GM12878 (cell line): ENCODE data around the gene IL20RB.

Source experiments
- CEBPB ChIP-seq, 2 experiments: fragments of 150-350 bp in 1 of 2; IDR thresholded peaks; 2 replicates each; pipeline ENCODE4 v1.6.1; 2012 to 2014; ENCODE audit warnings: low read depth in 2 of 2, low read length in 2 of 2, borderline replicate concordance in 1 of 2, inconsistent platforms in 1 of 2
- CTCF ChIP-seq, 3 experiments: IDR thresholded peaks in 2 of 3; conservative IDR thresholded peaks in 1 of 3; 2 replicates each; pipeline ENCODE4 v1.5.1; 2011; ENCODE audit warnings: low read depth in 3 of 3, low read length in 3 of 3, mild to moderate bottlenecking in 3 of 3, control low read depth in 2 of 3, moderate library complexity in 2 of 3, inconsistent platforms in 1 of 3, mixed read lengths in 1 of 3; ENCODE audit not compliant: control insufficient read depth in 2 of 3, insufficient read depth in 1 of 3; ENCODE audit errors: extremely low read depth in 1 of 3
- EP300 ChIP-seq, 2 experiments: fragments of 150-350 bp in 1 of 2; IDR thresholded peaks; 2 replicates each; pipeline ENCODE4 v1.6.1; 2011 to 2012; ENCODE audit warnings: low read depth in 2 of 2, low read length in 2 of 2, borderline replicate concordance in 1 of 2, improper control_type of control experiment in 1 of 2, inconsistent platforms in 1 of 2; ENCODE audit not compliant: control insufficient read depth in 1 of 2
- EZH2 ChIP-seq: IDR thresholded peaks from 2 replicates; pipeline ENCODE4 v1.6.1; 2012; ENCODE audit warnings: low read depth, mild to moderate bottlenecking, control low read depth, inconsistent platforms, low read length, borderline replicate concordance; ENCODE audit not compliant: control insufficient read depth
- HDAC2 ChIP-seq: fragments of 200-600 bp; sonication (generic); IDR thresholded peaks from 2 replicates; pipeline ENCODE4 v1.6.1; 2017
- MYC ChIP-seq: IDR thresholded peaks from 2 replicates; pipeline ENCODE4 v1.6.1; 2011; ENCODE audit warnings: mild to moderate bottlenecking, low read length, moderate library complexity, inconsistent platforms; ENCODE audit not compliant: insufficient read depth, insufficient replicate concordance, insufficient read length, severe bottlenecking
- NFIC ChIP-seq: IDR thresholded peaks from 2 replicates; pipeline ENCODE4 v1.6.1; 2012; ENCODE audit warnings: low read depth, mild to moderate bottlenecking, inconsistent platforms, low read length, moderate library complexity
- POLR2A ChIP-seq: IDR thresholded peaks from 2 replicates; pipeline ENCODE4 v1.6.1; 2011; ENCODE audit warnings: low read depth, mild to moderate bottlenecking, low read length
- REST ChIP-seq: IDR thresholded peaks from 2 replicates; pipeline ENCODE4 v1.6.1; 2012; ENCODE audit warnings: mild to moderate bottlenecking, low read depth, low read length
- SIN3A ChIP-seq: IDR thresholded peaks from 2 replicates; pipeline ENCODE4 v1.6.1; 2012; ENCODE audit warnings: low read depth, low read length, improper control_type of control experiment
- USF2 ChIP-seq: IDR thresholded peaks from 2 replicates; pipeline ENCODE4 v1.6.1; 2011; ENCODE audit warnings: low read depth, low read length, improper control_type of control experiment, borderline replicate concordance
- ZSCAN29 ChIP-seq: fragments of 450-650 bp; IDR thresholded peaks from 2 replicates; pipeline ENCODE4 v1.6.1; 2017; ENCODE audit warnings: mild to moderate bottlenecking, moderate library complexity

GRCh38 chr3:136910697-136911096, 47.1 kb upstream of the IL20RB start:
- TF ChIP-seq SIN3A (no peak), CTCF (IDR thresholded peaks at IDR 0.05 in 2 of 3, conservative IDR thresholded peaks at IDR 0.05 in 1 of 3; ENCODE audit: control insufficient read depth in 2 of 3, extremely low read depth in 1 of 3, insufficient read depth in 1 of 3, low read depth in 3 of 3, low read length in 3 of 3) (no peak), EP300 (IDR thresholded peaks at IDR 0.05; ENCODE audit: borderline replicate concordance in 1 of 2, control insufficient read depth in 1 of 2, low read depth in 2 of 2, low read length in 2 of 2) (no peak), NFIC (no peak), CEBPB (IDR thresholded peaks at IDR 0.05; ENCODE audit: borderline replicate concordance in 1 of 2, low read depth in 2 of 2, low read length in 2 of 2) (no peak), POLR2A (no peak), MYC (no peak), USF2 (no peak), ZSCAN29 (no peak), EZH2 (no peak), HDAC2 (no peak), REST (no peak)
